ENCODE results near the gene SLX9.

Gene SLX9

DNA sequence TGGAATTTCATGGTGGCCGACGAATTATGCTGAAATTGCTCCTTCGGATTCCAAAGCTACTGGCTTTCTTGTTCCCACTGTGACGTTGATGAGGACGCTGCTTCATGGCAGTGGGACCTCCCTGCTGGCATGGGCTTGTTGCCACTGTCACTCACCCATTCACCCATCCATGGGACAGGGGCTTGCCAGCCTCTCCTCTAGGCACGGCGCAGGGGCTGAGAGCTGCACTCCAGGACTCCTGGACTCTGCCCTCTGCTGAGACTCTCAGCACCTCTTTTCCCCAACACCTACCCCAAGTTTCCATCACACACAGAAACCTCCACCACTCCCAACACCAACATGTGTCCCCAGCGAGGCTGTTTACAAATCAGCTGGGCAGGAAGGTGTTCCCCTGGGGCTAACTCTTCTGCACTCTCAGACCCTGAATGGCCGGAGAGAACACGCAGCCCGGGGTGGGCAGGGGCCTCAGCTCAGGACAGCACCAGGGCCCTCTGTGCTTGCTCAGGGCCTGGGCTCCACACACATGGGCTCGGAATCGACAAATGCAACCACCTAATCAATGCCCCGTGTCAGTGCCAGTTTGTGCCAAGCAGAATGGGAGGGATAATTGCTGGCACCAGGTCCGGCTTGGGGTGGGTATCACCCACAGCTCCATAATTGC is 22.3 kb upstream of the SLX9 start:
- WGBS (ENCODE audit: extremely low coverage, insufficient coverage, low lambda C conversion rate): no CpG with 5 or more reads among the region's 15 CpGs

DNA sequence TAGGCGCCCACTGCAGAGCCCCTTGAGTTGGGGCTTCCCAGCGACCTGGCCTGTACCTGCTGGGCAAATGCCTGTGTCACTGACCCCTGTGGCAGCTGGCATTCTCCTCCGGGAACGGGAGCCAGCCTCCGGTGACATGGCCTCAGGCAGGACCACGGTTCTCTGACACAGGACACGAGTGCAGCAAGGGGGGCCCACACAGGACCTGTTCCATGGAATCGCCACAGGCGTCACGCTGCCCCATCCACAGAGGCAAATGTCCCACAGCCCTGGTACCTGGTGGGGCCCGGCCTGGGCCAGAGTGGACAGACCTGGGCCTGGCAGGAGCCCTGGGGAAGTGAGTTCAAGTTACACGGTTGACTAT is 21.7 kb upstream of the SLX9 start:
- Histone ChIP-seq H2AK5ac (ENCODE audit: low read length) (no peak overlapping the region), H3K79me1 (ENCODE audit: low read length) (no peaks in the 10 kb centered on the region), H3K36me3 (ENCODE audit: control insufficient read depth, insufficient read depth, low read length) (no peaks in the 10 kb centered on the region), H3K4me1 (ENCODE audit: control insufficient read depth, low read depth, low read length) (peaks cover 3% of the 10 kb centered on the region), H2BK15ac (replicated peaks; ENCODE audit: low read depth) (no peak overlapping the region), H3K4me3 (ENCODE audit: low read length) (no peak overlapping the region), H3K79me2 (ENCODE audit: control insufficient read depth, insufficient read depth, low read length) (no peaks in the 10 kb centered on the region), H3K27ac (ENCODE audit: low read depth, low read length) (no peak overlapping the region), H3K4ac (ENCODE audit: low read depth, low read length) (no peak overlapping the region), H3K4me2 (ENCODE audit: low read length) (no peak overlapping the region), H3K56ac (ENCODE audit: low read length) (no peak overlapping the region), H2BK120ac (ENCODE audit: low read depth, low read length) (no peak overlapping the region), H4K5ac (ENCODE audit: low read length) (no peak overlapping the region), H2BK5ac (ENCODE audit: low read length) (no peak overlapping the region), H3K9ac (ENCODE audit: low read length) (no peak overlapping the region), H3K18ac (ENCODE audit: low read length) (no peak overlapping the region), H4K8ac (ENCODE audit: low read depth, low read length) (no peak overlapping the region), H3K23ac (ENCODE audit: low read length) (no peak overlapping the region), H3K27me3 (ENCODE audit: insufficient read depth, low read length, poor library complexity) (peaks cover 10% of the 10 kb centered on the region)
- no peak for DNase-seq
- WGBS (ENCODE audit: extremely low coverage, insufficient coverage, low lambda C conversion rate): no CpG with 5 or more reads among the region's 12 CpGs

More for the DNA sequence above, 22.3 kb upstream of the SLX9 start:
- H2BK120ac ChIP-seq (ENCODE audit: low read depth, low read length): no peak overlapping the region
- no peaks in the 10 kb centered on the region for H3K79me2 ChIP-seq (ENCODE audit: control insufficient read depth, insufficient read depth, low read length)
- no peaks in the 10 kb centered on the region for H3K36me3 ChIP-seq (ENCODE audit: control insufficient read depth, insufficient read depth, low read length)
- H4K8ac ChIP-seq (ENCODE audit: low read depth, low read length): no peak overlapping the region
- no peak overlapping the region for H2AK5ac ChIP-seq (ENCODE audit: low read length)
- no peak overlapping the region for H3K18ac ChIP-seq (ENCODE audit: low read length)
- no peak overlapping the region for H2BK5ac ChIP-seq (ENCODE audit: low read length)
- no peak overlapping the region for H3K4ac ChIP-seq (ENCODE audit: low read depth, low read length)
- H4K5ac ChIP-seq (ENCODE audit: low read length): no peak overlapping the region
- peaks cover 7% of the 10 kb centered on the region for H3K27me3 ChIP-seq (ENCODE audit: insufficient read depth, low read length, poor library complexity)
- no peak overlapping the region for H3K4me2 ChIP-seq (ENCODE audit: low read length)
- no peaks in the 10 kb centered on the region for H3K79me1 ChIP-seq (ENCODE audit: low read length)
- peak overlapping the region; percentile 76 for H3K23ac ChIP-seq (ENCODE audit: low read length)
- no peak overlapping the region for H3K56ac ChIP-seq (ENCODE audit: low read length)
- no peak for DNase-seq
- H3K9ac ChIP-seq (ENCODE audit: low read length): no peak overlapping the region
- H3K4me1 ChIP-seq (ENCODE audit: control insufficient read depth, low read depth, low read length): peaks cover 3% of the 10 kb centered on the region
- H2BK15ac ChIP-seq (replicated peaks; ENCODE audit: low read depth): no peak overlapping the region
- no peak overlapping the region for H3K4me3 ChIP-seq (ENCODE audit: low read length)
- no peak overlapping the region for H3K27ac ChIP-seq (ENCODE audit: low read depth, low read length)

GRCh38 chr21:44918581-44919033 is 21.2 kb upstream of the SLX9 start:
- H2BK15ac ChIP-seq (replicated peaks; ENCODE audit: low read depth): no peak overlapping the region
- H3K27me3 ChIP-seq (ENCODE audit: insufficient read depth, low read length, poor library complexity): peaks cover 10% of the 10 kb centered on the region
- H4K8ac ChIP-seq (ENCODE audit: low read depth, low read length): no peak overlapping the region
- H2AK5ac ChIP-seq (ENCODE audit: low read length): no peak overlapping the region
- H3K9ac ChIP-seq (ENCODE audit: low read length): peak overlapping the region; percentile 30
- no peak overlapping the region for H2BK120ac ChIP-seq (ENCODE audit: low read depth, low read length)
- H3K27ac ChIP-seq (ENCODE audit: low read depth, low read length): no peak overlapping the region
- peak overlapping the region; percentile 37 for H3K56ac ChIP-seq (ENCODE audit: low read length)
- WGBS (ENCODE audit: extremely low coverage, insufficient coverage, low lambda C conversion rate): no CpG with 5 or more reads among the region's 13 CpGs
- no peak overlapping the region for H3K23ac ChIP-seq (ENCODE audit: low read length)
- H3K4me3 ChIP-seq (ENCODE audit: low read length): no peak overlapping the region
- H3K4ac ChIP-seq (ENCODE audit: low read depth, low read length): no peak overlapping the region
- H3K4me1 ChIP-seq (ENCODE audit: control insufficient read depth, low read depth, low read length): peaks cover 3% of the 10 kb centered on the region
- H3K36me3 ChIP-seq (ENCODE audit: control insufficient read depth, insufficient read depth, low read length): no peaks in the 10 kb centered on the region
- no peak overlapping the region for H3K18ac ChIP-seq (ENCODE audit: low read length)
- H3K4me2 ChIP-seq (ENCODE audit: low read length): peak overlapping the region; percentile 51
- H4K5ac ChIP-seq (ENCODE audit: low read length): no peak overlapping the region
- peak; percentile 85 for DNase-seq
- H3K79me1 ChIP-seq (ENCODE audit: low read length): no peaks in the 10 kb centered on the region
- H3K79me2 ChIP-seq (ENCODE audit: control insufficient read depth, insufficient read depth, low read length): no peaks in the 10 kb centered on the region
- no peak overlapping the region for H2BK5ac ChIP-seq (ENCODE audit: low read length)

DNA sequence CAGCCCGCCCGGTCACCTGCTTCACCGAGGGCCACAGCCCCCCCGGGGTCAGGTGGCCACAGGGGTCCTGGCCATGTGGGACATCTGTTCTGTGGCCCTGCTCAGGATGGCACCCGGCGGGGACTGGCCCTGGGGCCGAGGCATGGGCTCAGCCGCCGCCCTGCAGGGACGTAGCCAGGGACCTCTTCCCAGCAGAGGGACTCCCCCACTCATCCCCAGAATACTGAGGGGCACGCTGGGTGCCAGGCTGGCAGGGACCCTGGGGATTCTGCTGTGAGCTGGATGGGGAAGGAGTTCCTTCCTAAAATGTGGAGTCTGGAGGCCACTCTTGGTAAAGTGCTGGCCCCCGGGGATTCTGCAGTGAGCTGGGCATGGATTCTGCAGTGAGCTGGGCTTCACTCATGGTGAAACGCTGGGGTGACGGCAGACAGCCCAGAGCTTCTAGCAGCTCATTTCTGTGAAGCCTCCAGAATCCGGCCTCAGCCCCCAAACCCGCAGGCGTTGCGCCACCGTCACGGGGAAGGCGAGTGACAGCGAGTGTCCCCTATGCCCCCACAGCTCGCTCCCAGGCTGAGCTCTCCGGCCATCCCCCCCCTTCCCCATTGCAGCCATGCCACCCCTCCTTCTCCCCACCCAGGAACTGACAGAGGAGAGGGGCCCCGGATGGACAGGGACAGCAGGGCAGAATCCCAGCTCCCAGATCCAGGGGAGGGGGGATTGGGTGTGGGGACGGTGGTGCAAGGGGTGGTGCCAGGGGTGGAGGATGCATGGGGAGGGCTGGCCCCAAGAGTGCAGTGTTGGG is 20.5 kb upstream of the SLX9 start:
- Histone ChIP-seq H3K9ac (ENCODE audit: low read length) (no peak overlapping the region), H2BK120ac (ENCODE audit: low read depth, low read length) (no peak overlapping the region), H3K79me2 (ENCODE audit: control insufficient read depth, insufficient read depth, low read length) (no peaks in the 10 kb centered on the region), H4K5ac (ENCODE audit: low read length) (no peak overlapping the region), H3K18ac (ENCODE audit: low read length) (no peak overlapping the region), H3K4me1 (ENCODE audit: control insufficient read depth, low read depth, low read length) (peaks cover 3% of the 10 kb centered on the region), H3K79me1 (ENCODE audit: low read length) (no peaks in the 10 kb centered on the region), H3K4me3 (ENCODE audit: low read length) (no peak overlapping the region), H3K4me2 (ENCODE audit: low read length) (peak overlapping the region; percentile 9), H3K36me3 (ENCODE audit: control insufficient read depth, insufficient read depth, low read length) (no peaks in the 10 kb centered on the region), H3K56ac (ENCODE audit: low read length) (peak overlapping the region; percentile 6), H3K4ac (ENCODE audit: low read depth, low read length) (no peak overlapping the region), H4K8ac (ENCODE audit: low read depth, low read length) (no peak overlapping the region), H2BK15ac (replicated peaks; ENCODE audit: low read depth) (no peak overlapping the region), H2AK5ac (ENCODE audit: low read length) (no peak overlapping the region), H3K27me3 (ENCODE audit: insufficient read depth, low read length, poor library complexity) (peaks cover 12% of the 10 kb centered on the region), H3K23ac (ENCODE audit: low read length) (no peak overlapping the region), H2BK5ac (ENCODE audit: low read length) (no peak overlapping the region), H3K27ac (ENCODE audit: low read depth, low read length) (no peak overlapping the region)
- WGBS (ENCODE audit: extremely low coverage, insufficient coverage, low lambda C conversion rate): no CpG with 5 or more reads among the region's 26 CpGs
- no peak for DNase-seq

- H3K79me2 ChIP-seq (ENCODE audit: control insufficient read depth, insufficient read depth, low read length): no peaks in the 10 kb centered on the region
- no peak overlapping the region for H3K4me2 ChIP-seq (ENCODE audit: low read length)
Measured at GRCh38 chr21:44919913-44920693, 19.7 kb upstream of the SLX9 start.

More at GRCh38 chr21:44919913-44920693, 19.7 kb upstream of the SLX9 start:
- Histone ChIP-seq H3K56ac (ENCODE audit: low read length) (peak overlapping the region; percentile 80), H3K36me3 (ENCODE audit: control insufficient read depth, insufficient read depth, low read length) (no peaks in the 10 kb centered on the region), H3K4ac (ENCODE audit: low read depth, low read length) (no peak overlapping the region), H3K9ac (ENCODE audit: low read length) (peak overlapping the region; percentile 20), H4K5ac (ENCODE audit: low read length) (no peak overlapping the region), H2BK5ac (ENCODE audit: low read length) (peak overlapping the region; percentile 48), H3K27ac (ENCODE audit: low read depth, low read length) (no peak overlapping the region), H4K8ac (ENCODE audit: low read depth, low read length) (no peak overlapping the region), H3K4me3 (ENCODE audit: low read length) (no peak overlapping the region), H3K79me1 (ENCODE audit: low read length) (no peaks in the 10 kb centered on the region), H3K23ac (ENCODE audit: low read length) (peak overlapping the region; percentile 92), H3K18ac (ENCODE audit: low read length) (no peak overlapping the region), H2AK5ac (ENCODE audit: low read length) (peak overlapping the region; percentile 99), H3K4me1 (ENCODE audit: control insufficient read depth, low read depth, low read length) (peaks cover 3% of the 10 kb centered on the region), H2BK15ac (replicated peaks; ENCODE audit: low read depth) (no peak overlapping the region), H3K27me3 (ENCODE audit: insufficient read depth, low read length, poor library complexity) (peaks cover 17% of the 10 kb centered on the region), H2BK120ac (ENCODE audit: low read depth, low read length) (no peak overlapping the region)
- WGBS (ENCODE audit: extremely low coverage, insufficient coverage, low lambda C conversion rate): no CpG with 5 or more reads among the region's 28 CpGs
- no peak for DNase-seq
